Neural progenitor cell (in vitro differentiated cells): ENCODE data around the gene CWF19L1. TPM values are rescaled to one million over a fixed set of nuclear protein-coding genes. Genes with fewer than 3 reads are reported as not detected.

Source experiments
- DNase-seq: peaks from one replicate; pipeline ENCODE4 v3.0.0-alpha.2; 2016; ENCODE audit warnings: low spot score
- H2AFZ ChIP-seq: fragments of 200-600 bp; sonication (generic); replicated peaks from 2 replicates; pipeline ENCODE4 v1.6.1; 2016; ENCODE audit warnings: antibody characterized with exemption
- H3F3A ChIP-seq: fragments of 200-600 bp; sonication (generic); 2 replicates; pipeline ENCODE4 v1.6.1; 2016; ENCODE audit warnings: antibody characterized with exemption, low read depth
- H3K27ac ChIP-seq: fragments of 200-600 bp; sonication (generic); 2 replicates; pipeline ENCODE4 v1.5.1; 2016; ENCODE audit warnings: mild to moderate bottlenecking
- H3K27me3 ChIP-seq: fragments of 200-600 bp; sonication (generic); 2 replicates; pipeline ENCODE4 v1.6.1; 2016; ENCODE audit warnings: mild to moderate bottlenecking, moderate library complexity
- H3K36me3 ChIP-seq: fragments of 200-600 bp; sonication (generic); 2 replicates; pipeline ENCODE4 v1.5.1; 2016
- H3K4me1 ChIP-seq: fragments of 200-600 bp; sonication (generic); 2 replicates; pipeline ENCODE4 v1.6.1; 2016; ENCODE audit warnings: mixed run types
- H3K4me2 ChIP-seq: fragments of 200-600 bp; sonication (generic); 2 replicates; pipeline ENCODE4 v1.6.1; 2016
- H3K4me3 ChIP-seq: fragments of 200-600 bp; sonication (generic); 2 replicates; pipeline ENCODE4 v1.5.1; 2016
- H3K79me2 ChIP-seq: fragments of 200-600 bp; sonication (generic); 2 replicates; pipeline ENCODE4 v1.6.1; 2016; ENCODE audit warnings: low read depth
- H3K9ac ChIP-seq: fragments of 200-600 bp; sonication (generic); 2 replicates; pipeline ENCODE4 v1.6.1; 2016
- H3K9me3 ChIP-seq: fragments of 200-600 bp; sonication (generic); 2 replicates; pipeline ENCODE4 v1.5.1; 2016; ENCODE audit warnings: low read depth
- H4K20me1 ChIP-seq: fragments of 200-600 bp; sonication (generic); 2 replicates; pipeline ENCODE4 v1.6.1; 2016; ENCODE audit warnings: low read depth
- H3K27ac Mint-ChIP-seq: 3 replicates; pipeline ENCODE4 v1.8.0; 2021; ENCODE audit warnings: mixed read lengths
- H3K27me3 Mint-ChIP-seq: 2 replicates; pipeline ENCODE4 v1.8.0; 2022; ENCODE audit warnings: low read depth, mild to moderate bottlenecking, inconsistent platforms, moderate library complexity, mixed read lengths; ENCODE audit not compliant: insufficient read depth
- H3K36me3 Mint-ChIP-seq: 3 replicates; pipeline ENCODE4 v1.8.0; 2021; ENCODE audit warnings: mixed read lengths
- H3K4me1 Mint-ChIP-seq: 3 replicates; pipeline ENCODE4 v1.8.0; 2021; ENCODE audit warnings: mixed read lengths
- H3K4me3 Mint-ChIP-seq: 3 replicates; pipeline ENCODE4 v1.8.0; 2021; ENCODE audit warnings: mild to moderate bottlenecking, moderate library complexity, mixed read lengths
- H3K9me3 Mint-ChIP-seq: 3 replicates; pipeline ENCODE4 v1.8.0; 2020; ENCODE audit warnings: mixed read lengths
- CTCF ChIP-seq: fragments of 200-600 bp; sonication (generic); IDR thresholded peaks from 2 replicates; pipeline ENCODE4 v1.5.1; 2017; ENCODE audit warnings: antibody characterized with exemption, mild to moderate bottlenecking
- EZH2 ChIP-seq: fragments of 200-600 bp; sonication (generic); IDR thresholded peaks from 2 replicates; pipeline ENCODE4 v1.6.1; 2017; ENCODE audit warnings: antibody characterized with exemption, mild to moderate bottlenecking, moderate library complexity
- EZH2phosphoT487 ChIP-seq: fragments of 200-600 bp; sonication (generic); IDR thresholded peaks from 2 replicates; pipeline ENCODE4 v1.6.1; 2017; ENCODE audit warnings: antibody characterized with exemption
- total RNA-seq: library from RNA; depleted of rRNA; stranded (reverse); fragments of >200 nt; gene quantifications from 2 replicates; pipeline ENCODE4 v1.2.3, GENCODE V29; 2015; ENCODE audit warnings: low replicate concordance

Gene CWF19L1
- total RNA-seq, 1 donor from 2014 or later, result 35.5 TPM

DNA sequence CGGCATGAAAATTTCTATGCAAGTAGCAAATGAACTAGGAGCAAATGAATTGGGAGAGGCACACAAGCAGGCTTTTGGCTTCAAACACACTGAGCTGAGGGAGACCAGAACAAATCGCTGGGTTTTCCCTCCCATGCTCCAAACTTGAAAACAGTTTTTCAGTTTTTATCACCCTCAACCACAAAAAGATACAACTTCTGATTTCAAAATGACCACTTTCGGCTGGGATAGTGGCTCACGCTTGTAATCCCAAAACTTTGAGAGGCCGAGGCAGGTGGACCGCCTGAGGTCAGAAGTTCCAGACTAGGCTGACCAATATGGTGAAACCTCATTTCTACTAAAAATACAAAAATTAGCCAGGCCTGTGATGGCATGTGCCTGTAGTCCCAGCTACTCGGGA lies 29.0 kb downstream of the CWF19L1 start:
- Mint-ChIP-seq H3K36me3 (peaks cover 13% of the 10 kb centered on the region), H3K4me1 (no peaks in the 10 kb centered on the region), H3K27me3 (no peaks in the 10 kb centered on the region), H3K4me3 (no peak overlapping the region), H3K27ac (no peak overlapping the region), H3K9me3 (no peaks in the 10 kb centered on the region)
- Histone ChIP-seq H3K27me3 (no peaks in the 10 kb centered on the region), H4K20me1 (peaks cover 4% of the 10 kb centered on the region), H3K9me3 (no peaks in the 10 kb centered on the region), H3K9ac (no peak overlapping the region), H2AFZ (no peak overlapping the region), H3K4me1 (no peaks in the 10 kb centered on the region), H3K79me2 (no peaks in the 10 kb centered on the region), H3K4me2 (no peak overlapping the region), H3K27ac (no peak overlapping the region), H3F3A (no peaks in the 10 kb centered on the region), H3K4me3 (no peak overlapping the region), H3K36me3 (peaks cover 3% of the 10 kb centered on the region)
- no peak for TF ChIP-seq EZH2
- no peak for TF ChIP-seq CTCF
- TF ChIP-seq EZH2phosphoT487, result no peak
- no peak for DNase-seq

- H3K4me2 ChIP-seq, result no peak overlapping the region
- no peak overlapping the region for H2AFZ ChIP-seq
- peaks cover 16% of the 10 kb centered on the region for H3F3A ChIP-seq
- no peak overlapping the region for H3K27ac ChIP-seq
- no peak overlapping the region for H3K27ac Mint-ChIP-seq
- peaks cover 23% of the 10 kb centered on the region for H3K79me2 ChIP-seq
- peaks cover 3% of the 10 kb centered on the region for H4K20me1 ChIP-seq
- H3K4me3 Mint-ChIP-seq, result no peak overlapping the region
- no peak for DNase-seq
- no peaks in the 10 kb centered on the region for H3K27me3 ChIP-seq
- H3K36me3 ChIP-seq, result peaks cover 3% of the 10 kb centered on the region
- no peaks in the 10 kb centered on the region for H3K9me3 ChIP-seq
- no peak overlapping the region for H3K9ac ChIP-seq
- peaks cover 9% of the 10 kb centered on the region for H3K36me3 Mint-ChIP-seq
- H3K27me3 Mint-ChIP-seq, result peaks cover 3% of the 10 kb centered on the region
- no peak overlapping the region for H3K4me3 ChIP-seq
- H3K4me1 ChIP-seq, result peaks cover 12% of the 10 kb centered on the region
- TF ChIP-seq CTCF, result no peak
- TF ChIP-seq EZH2, result no peak
- TF ChIP-seq EZH2phosphoT487, result no peak
- H3K9me3 Mint-ChIP-seq, result no peaks in the 10 kb centered on the region
- peaks cover 21% of the 10 kb centered on the region for H3K4me1 Mint-ChIP-seq
Measured at GRCh38 chr10:100232101-100232500, 35.3 kb downstream of the CWF19L1 start.

DNA sequence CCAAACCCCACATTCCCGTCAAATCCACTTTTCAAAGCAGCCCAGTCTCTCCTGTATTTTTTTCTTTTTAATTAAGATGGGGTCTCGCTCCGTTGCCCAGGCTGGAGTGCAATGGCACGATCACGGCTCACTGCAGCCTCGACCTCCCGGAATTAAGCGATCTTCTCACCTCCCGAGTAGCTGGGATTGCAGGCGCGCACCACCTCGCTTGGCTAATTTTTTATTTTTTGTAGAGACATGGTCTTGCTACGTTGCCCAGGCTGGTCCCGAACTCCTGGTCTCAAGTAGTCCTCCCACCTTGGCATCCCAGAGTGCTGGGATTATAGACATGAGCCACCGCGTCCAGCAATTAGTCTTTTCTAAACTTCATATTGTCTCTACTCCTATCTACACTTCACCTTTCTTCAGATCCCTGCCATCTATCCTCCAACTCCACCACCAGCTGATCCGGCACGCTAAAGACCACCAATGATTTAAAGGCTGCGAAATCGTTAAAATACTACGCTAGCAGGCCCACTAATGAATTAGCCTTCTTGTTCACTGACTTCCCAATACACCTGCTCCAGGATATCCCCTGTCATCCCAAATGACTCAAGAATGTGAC lies 37.5 kb downstream of the CWF19L1 start:
- no peak overlapping the region for H3K27ac ChIP-seq

GRCh38 chr10:100223879-100224278 lies 43.6 kb downstream of the CWF19L1 start:
- H2AFZ ChIP-seq, result no peak overlapping the region
- H3K4me1 ChIP-seq, result peaks cover 12% of the 10 kb centered on the region
- H3K9me3 ChIP-seq, result no peaks in the 10 kb centered on the region
- no peak overlapping the region for H3K9ac ChIP-seq
- Mint-ChIP-seq H3K4me1 (peaks cover 9% of the 10 kb centered on the region), H3K4me3 (no peak overlapping the region), H3K27me3 (no peaks in the 10 kb centered on the region), H3K27ac (no peak overlapping the region), H3K9me3 (no peaks in the 10 kb centered on the region), H3K36me3 (peaks cover 10% of the 10 kb centered on the region)
- no peaks in the 10 kb centered on the region for H3K27me3 ChIP-seq
- no peaks in the 10 kb centered on the region for H3F3A ChIP-seq
- H3K36me3 ChIP-seq, result peaks cover 28% of the 10 kb centered on the region
- H3K4me3 ChIP-seq, result no peak overlapping the region
- no peak overlapping the region for H3K27ac ChIP-seq
- H3K4me2 ChIP-seq, result no peak overlapping the region
- peaks cover 28% of the 10 kb centered on the region for H3K79me2 ChIP-seq
- no peak for TF ChIP-seq EZH2
- no peak for TF ChIP-seq EZH2phosphoT487
- TF ChIP-seq CTCF, result no peak
- H4K20me1 ChIP-seq, result peaks cover 3% of the 10 kb centered on the region
- no peak for DNase-seq

More for the DNA sequence above, 37.5 kb downstream of the CWF19L1 start:
- no peaks in the 10 kb centered on the region for H3K27me3 ChIP-seq
- peaks cover 12% of the 10 kb centered on the region for H3K4me1 ChIP-seq
- H3K4me3 Mint-ChIP-seq, result peak overlapping the region; percentile 94
- peaks cover 9% of the 10 kb centered on the region for H3K36me3 Mint-ChIP-seq
- H3K4me3 ChIP-seq, result peak overlapping the region; percentile 96
- peaks cover 3% of the 10 kb centered on the region for H3K27me3 Mint-ChIP-seq
- peak; percentile 28 for TF ChIP-seq EZH2
- TF ChIP-seq EZH2phosphoT487, result no peak
- H3K36me3 ChIP-seq, result peaks cover 10% of the 10 kb centered on the region
- no peaks in the 10 kb centered on the region for H3K9me3 ChIP-seq
- H3K9ac ChIP-seq, result peak overlapping the region; percentile 93
- H3K4me2 ChIP-seq, result peak overlapping the region; percentile 93
- peaks cover 3% of the 10 kb centered on the region for H4K20me1 ChIP-seq
- DNase-seq, result no peak
- peak overlapping the region; percentile 94 for H3K27ac Mint-ChIP-seq
- peaks cover 21% of the 10 kb centered on the region for H3K4me1 Mint-ChIP-seq
- H3F3A ChIP-seq, result peaks cover 16% of the 10 kb centered on the region
- peaks cover 33% of the 10 kb centered on the region for H3K79me2 ChIP-seq
- H3K9me3 Mint-ChIP-seq, result no peaks in the 10 kb centered on the region
- peak overlapping the region; percentile 88 for H2AFZ ChIP-seq
